HG03469 (cell line): ENCODE measurements around the gene AK8.

ENCODE experiments used
- ATAC-seq: cut with Tn5 transposase; IDR thresholded peaks from one replicate; pipeline ENCODE4 v1.9.1; 2021; ENCODE audit warnings: mild to moderate bottlenecking, moderate library complexity, moderate number of reproducible peaks; ENCODE audit not compliant: unreplicated experiment

The AK8 gene

GRCh38 chr9:132826621-132827365 lies 51.3 kb downstream of the AK8 start:
- ATAC-seq: no peak

DNA sequence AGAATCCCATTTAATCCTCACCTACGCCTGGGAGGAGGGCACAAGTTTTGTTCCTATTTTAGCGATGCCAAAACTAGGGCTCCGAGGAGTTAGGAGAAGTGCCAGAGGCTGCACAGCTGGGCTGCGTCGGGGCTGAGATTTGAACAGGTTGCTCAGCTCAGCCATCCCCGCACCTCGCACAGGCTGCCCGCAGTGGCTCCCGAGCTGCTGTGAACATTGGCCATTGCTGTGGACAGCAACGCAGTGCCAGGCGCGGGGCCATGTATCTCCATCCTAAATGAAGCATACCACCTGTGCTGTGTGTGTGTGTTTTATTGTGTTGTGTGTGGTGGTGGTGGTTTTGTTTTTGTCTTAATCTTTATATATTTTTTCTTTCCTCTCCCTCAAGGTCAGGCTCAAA lies 52.0 kb downstream of the AK8 start:
- no peak for ATAC-seq

GRCh38 chr9:132825430-132825829 lies 52.7 kb downstream of the AK8 start:
- no peak for ATAC-seq

DNA sequence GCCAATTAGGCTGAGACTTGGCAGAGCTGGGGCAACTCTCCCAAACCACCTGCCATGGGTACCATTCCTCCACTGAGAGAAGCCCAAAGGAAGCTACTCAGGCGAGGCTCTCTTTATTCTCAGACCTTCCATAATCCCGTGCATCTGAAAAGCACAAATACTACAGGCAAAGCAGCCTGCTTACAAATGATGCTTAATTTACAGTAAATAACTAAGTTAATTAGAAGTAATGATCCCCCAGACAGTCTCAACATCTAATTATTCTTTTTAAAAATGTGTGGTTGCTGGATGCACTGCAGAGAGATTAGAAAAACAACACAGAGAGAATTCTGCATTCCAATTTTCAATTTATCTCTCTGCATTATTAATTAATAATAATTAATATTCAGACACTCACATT lies 53.1 kb downstream of the AK8 start:
- no peak for ATAC-seq

DNA sequence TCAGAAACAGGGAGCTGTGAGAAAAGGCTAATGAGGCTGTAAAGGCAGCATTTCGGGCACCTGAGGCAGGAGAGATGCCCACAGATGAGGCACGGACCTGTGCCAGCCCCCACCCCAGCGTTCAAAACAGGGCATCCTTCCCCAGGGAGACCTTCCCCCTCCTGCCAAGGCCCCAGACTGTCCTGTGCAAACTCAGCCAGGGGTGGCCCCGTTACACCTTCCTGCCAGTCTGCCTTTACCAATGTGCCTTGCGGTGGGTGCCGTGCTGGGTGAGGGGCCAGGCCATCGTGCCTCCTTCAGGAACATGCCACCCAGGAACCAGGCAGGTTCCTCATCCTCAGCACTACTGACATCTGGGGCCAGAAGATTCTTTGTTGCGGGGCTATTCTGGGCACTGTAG lies 53.9 kb downstream of the AK8 start:
- ATAC-seq: no peak

DNA sequence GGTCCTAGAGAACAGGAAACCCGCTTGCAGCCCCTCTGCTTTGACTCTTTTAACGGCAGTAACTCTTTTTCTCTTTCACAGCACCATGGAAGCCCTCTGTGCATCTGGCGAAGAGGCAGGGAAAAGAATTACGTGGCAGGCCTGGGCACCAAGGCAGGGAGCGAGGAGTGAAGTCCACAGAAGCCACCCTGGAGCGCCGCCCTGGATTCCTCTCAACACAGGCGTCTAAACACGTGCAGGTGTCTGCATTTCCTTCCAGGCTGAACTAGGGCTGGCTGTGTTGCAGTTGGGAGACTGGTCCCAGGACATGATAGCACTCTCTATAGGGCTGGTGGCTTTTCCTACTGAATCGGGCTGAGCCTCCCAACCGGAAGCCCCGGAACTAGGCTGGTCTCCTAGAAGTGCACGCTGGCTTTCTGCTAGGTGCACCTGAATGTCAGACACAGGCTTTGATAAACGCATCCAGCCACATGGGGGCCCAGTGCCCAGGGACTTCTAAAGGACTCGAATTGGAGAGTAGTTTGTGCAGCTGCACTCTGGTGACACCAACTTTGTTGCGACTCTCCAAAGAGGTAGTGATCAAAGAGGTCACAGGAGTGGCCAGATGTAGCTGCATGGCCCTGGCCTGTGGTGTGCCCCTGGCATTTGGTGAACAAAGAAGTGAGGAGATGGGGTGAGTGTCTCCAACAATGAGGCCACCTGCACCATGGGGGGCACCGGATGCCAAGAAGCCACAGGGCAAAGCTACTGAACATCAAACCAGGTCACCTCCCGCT lies 54.5 kb downstream of the AK8 start:
- no peak for ATAC-seq

DNA sequence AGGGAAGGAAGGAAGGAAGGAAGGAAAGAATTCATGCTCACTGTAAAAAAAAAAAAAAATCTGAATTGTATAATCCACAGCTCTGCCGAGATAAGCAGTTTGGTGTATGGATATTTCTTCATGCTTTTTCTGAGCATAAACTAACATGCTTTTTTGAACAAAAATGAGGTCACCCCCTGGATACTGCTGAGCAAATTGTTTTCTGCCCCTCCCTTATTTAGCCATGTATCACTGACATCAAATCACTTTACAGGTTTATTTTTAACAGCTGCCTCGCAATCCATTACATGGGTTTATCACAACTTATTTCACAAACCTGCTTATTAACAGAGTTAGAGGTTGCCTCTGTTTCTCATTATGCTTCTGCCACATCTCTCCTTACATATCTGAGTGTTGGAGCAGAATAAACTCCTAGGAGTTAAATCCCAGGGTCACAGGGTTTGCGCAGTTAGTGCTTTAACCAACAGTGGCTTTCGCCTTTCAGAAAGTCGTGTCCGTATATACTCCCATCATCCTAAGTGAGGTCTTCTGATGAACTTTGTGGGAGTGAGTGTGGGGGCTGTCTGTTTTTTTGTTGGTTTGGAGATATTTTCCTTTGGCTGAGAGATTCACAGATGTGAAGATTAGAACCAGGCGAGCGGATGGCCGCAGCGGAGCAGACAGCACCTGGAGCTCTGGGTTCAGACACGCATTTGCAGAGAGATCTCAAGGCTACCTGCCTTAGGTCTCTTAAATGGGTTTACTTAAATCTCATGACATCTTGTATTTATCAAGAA lies 57.7 kb downstream of the AK8 start:
- ATAC-seq: no peak

DNA sequence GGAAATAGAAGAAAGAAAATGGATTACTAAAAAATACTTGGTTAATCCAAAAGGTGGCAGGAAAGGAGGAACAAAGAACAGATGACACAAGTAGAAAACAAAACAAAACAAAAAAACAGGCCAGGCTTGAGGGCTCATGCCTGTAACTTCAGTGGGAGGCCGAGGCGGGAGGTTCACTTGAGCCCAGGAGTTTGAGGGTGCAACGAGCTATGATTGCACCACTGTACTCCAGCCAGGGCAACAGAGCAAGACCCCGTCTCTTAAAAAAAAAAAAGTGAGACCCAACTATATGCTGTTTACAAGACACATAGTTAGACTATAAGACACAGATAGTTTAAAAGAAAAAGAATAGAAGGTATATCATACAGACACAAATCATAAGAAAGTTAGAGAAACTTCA lies 59.5 kb downstream of the AK8 start:
- no peak for ATAC-seq

DNA sequence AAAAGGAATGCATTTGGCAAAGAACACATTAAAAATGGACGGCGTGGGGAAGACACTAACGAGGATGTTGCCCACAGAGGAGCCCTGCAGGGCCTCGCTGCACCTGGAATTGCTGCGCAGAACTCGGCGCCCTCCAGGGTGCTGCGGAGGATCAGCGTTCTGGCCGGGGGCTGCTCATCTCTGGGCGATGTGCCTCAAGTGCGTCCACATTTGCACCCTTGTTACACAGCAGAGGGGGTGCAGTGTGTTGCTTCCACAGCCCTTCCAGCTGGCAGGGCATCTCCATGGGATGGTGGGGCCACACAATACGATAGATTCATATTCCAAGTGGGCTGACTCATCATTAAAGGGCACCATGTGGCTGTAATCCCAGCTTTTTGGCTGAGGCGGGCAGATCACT lies 63.1 kb downstream of the AK8 start:
- ATAC-seq: no peak

GRCh38 chr9:132813115-132813771 lies 64.8 kb downstream of the AK8 start:
- ATAC-seq: no peak

- no peak for ATAC-seq
These were observed 66.1 kb downstream of the AK8 start for GRCh38 chr9:132811985-132812384.

DNA sequence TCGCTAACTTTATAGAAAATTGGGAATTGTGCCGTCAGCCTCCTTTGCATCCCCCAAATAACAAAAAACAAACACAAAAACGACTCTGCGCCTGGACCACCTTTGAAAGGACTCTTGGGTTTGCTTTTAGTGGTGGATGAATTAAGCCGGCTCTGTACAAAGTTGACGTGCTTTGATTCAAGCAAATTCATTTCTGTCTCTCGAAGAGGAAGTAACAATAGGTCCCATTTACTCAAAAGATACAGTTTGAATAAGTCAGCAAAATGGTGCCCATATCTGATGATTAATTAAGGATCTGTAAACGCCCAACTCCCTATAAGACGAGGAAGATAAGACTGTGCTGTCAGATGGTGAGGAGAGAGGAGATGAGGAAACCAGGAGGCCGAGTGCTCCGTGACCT lies 67.8 kb downstream of the AK8 start:
- no peak for ATAC-seq

GRCh38 chr9:132809677-132810271 lies 68.3 kb downstream of the AK8 start:
- no peak for ATAC-seq

DNA sequence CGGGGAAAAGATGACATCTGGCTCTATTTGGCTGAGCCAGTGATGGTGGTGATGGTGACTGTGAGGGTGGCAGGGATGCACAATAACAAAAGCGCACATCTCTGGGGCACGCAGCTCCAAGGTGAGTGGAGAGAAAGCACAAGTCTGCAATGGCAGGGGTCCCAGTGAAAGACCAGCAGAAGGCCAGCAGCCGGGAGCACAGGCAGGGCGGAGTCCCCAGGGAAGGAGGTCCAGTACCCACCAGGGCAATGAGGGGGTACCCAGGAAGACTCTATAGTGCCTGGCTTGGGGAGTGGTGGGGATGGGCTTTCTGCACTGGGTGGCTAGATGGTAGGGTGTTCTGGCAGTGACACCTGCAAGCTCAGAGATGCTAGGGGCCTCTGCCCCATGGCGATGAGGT lies 69.4 kb downstream of the AK8 start:
- no peak for ATAC-seq

DNA sequence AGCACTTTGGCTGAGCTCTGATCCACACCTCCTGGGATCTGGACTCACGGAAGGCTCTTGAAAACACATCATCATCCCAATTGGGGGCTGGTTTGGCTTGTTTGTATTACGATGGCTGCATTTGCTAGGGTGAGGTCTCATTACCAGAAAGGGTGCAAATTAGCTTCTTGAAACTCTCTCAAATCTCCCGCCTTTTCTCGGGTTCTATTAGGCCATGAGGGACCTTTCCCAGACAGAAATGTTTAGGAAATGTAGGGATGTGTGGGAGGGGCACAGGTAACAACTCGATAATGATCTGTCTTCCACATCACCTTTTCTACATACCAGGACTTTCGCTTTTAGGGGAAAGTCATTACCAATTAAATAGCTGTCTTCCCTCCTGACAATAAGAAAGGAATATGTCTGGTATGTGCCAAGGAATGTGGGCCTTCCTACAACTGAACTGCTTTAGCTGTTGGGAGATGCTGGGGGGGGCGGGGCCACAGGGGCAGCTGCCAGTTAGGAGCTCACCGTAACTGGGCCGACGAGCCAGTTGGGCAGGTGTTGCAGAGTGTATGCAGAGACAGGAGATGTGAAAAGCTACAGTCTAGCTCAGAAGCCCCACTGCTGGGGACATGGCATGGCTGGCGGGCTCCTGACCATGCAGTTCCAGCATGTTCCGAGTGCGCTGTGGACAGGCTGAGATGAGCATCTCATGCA lies 71.2 kb downstream of the AK8 start:
- ATAC-seq: no peak

- no peak for ATAC-seq
These were observed 71.8 kb downstream of the AK8 start for GRCh38 chr9:132806306-132806705.

DNA sequence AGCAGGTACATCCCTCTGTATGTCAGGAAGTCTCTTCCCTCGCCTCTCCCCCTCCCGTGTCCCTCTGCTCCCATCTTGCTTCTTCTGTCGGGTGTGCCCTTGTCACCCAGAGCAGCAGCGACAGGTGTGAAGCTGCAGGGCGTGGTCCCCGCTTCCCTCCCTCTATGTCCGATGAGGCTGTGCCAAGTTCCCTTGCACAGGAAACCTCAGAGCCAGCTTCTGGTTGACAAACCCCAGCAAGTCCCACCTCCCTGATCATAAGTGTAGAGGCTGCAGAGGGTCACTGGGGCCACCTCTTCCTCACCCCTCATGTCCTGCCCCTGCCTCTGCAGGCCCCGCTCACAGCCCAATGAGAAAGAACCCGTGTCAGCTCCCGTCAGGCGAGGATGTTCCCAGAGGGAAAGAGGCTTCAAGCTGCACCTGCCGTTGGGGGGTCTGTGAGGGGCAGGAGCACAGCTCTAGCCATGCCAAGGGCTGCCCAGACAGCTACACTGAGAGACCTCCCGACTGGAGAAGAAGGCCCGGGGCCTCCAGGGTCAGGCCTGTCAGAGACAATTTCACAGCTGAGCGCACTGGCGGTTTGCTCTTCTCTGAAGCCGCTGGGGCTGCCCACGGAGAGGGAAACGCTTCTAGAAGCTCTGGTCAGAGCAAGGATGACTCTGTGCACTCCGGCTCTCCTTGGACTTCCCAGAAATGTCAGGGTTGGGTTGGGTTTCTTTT lies 73.3 kb downstream of the AK8 start:
- ATAC-seq: no peak

DNA sequence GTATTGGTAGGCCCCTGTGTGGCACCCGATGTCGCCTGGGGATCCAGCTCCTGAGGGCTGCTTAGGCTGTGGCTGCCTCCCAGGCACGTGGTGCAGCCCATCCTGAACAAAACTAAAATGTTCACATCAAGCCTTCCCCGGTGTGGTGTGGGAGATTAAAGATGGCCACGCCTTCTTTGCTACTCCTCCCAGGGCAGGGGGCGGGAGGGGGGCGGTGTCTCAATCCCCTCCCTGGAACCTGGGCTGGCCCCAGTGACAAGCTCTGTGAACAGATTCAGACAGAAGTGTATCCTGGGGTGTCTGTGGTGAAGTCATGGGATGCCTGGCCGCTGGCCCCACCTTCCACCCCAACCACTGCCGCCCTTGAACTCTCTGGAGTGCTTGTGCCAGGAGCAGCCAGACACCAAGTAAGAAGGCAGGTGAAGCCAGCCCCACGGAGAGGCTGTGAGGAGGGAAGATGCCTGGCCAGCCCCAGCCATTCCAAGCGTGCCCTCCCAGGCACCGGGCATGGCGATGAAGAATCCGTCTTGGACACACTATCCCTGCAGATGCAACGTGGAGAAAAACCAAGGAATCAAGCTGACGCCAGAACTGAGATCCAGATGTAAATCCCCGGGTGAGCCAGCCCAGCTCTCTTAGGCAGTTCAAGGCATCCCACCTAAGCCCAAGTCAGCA lies 75.8 kb downstream of the AK8 start:
- no peak for ATAC-seq

DNA sequence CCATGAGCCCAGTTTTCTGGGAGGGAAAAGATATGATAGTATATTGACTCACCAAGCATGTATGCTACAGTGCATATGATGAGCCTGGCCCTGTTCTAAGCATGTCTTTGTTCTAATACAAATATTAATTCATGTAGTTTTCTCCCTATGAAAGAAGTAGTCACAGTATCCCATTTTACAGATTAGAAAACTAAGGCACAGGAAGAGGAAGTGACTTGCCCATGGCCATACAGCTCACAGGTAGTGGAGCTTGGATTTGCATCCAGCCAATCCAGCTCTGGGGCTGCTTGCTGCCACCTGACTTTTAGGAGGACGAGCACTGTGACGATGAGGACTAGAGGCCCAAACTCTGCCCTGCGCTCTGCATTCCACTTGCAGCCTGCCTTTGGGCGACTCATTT lies 76.4 kb downstream of the AK8 start:
- ATAC-seq: no peak
